Spinal cord (tissue), 10 donors: Measurements from ENCODE around the gene LINGO4. TPM values are rescaled to one million over a fixed set of nuclear protein-coding genes. Genes with fewer than 3 reads are reported as not detected.

Source experiments
- DNase-seq, 6 donors: peaks; one replicate each; pipeline versions ENCODE4 v3.0.0 to v3.0.0-alpha.2; 2013 to 2015; ENCODE audit warnings: low spot score in 6 of 6, low read depth in 4 of 6
- H3K27ac ChIP-seq: one replicate; pipeline ENCODE4 v1.5.1; 2013; ENCODE audit warnings: low read depth, low read length, control low read depth
- H3K27me3 ChIP-seq: one replicate; pipeline ENCODE4 v1.6.1; 2013; ENCODE audit warnings: low read length; ENCODE audit not compliant: control insufficient read depth, insufficient read depth
- H3K36me3 ChIP-seq: one replicate; pipeline ENCODE4 v1.6.1; 2013; ENCODE audit warnings: low read length; ENCODE audit not compliant: control insufficient read depth, insufficient read depth
- H3K4me1 ChIP-seq: one replicate; pipeline ENCODE4 v1.6.1; 2013; ENCODE audit warnings: low read length; ENCODE audit not compliant: control insufficient read depth, insufficient read depth
- H3K4me3 ChIP-seq: one replicate; pipeline ENCODE4 v1.5.1; 2013; ENCODE audit warnings: low read depth, low read length, control low read depth
- H3K9me3 ChIP-seq: one replicate; pipeline ENCODE4 v1.6.1; 2013; ENCODE audit warnings: low read length; ENCODE audit not compliant: control insufficient read depth, insufficient read depth
- WGBS: methylation state at CpG from one replicate; pipeline ENCODE4 v1.1.5; 2013; ENCODE audit warnings: missing lambda C conversion rate; ENCODE audit not compliant: insufficient coverage; 5-methylcytosine and 5-hydroxymethylcytosine counted together
- polyA plus RNA-seq, 2 donors: library from polyadenylated mRNA; unstranded; fragments of 120-200 nt; gene quantifications; one replicate each; pipeline ENCODE4 v1.2.1, GENCODE V29; 2013; ENCODE audit not compliant: insufficient read length in 2 of 2
- total RNA-seq, 2 donors: library from RNA; depleted of rRNA in 1 of 2; stranded (reverse); fragments of 120-200 nt in 1 of 2; fragments of >200 nt in 1 of 2; gene quantifications; one replicate each; pipeline versions ENCODE4 v1.2.3 to v1.2.4, GENCODE V29; 2013 to 2014
- donor health status: healthy.

The LINGO4 gene
- total and polyA plus RNA-seq, 4 donors = 0.22 to 2.0 (median 0.82) TPM

DNA sequence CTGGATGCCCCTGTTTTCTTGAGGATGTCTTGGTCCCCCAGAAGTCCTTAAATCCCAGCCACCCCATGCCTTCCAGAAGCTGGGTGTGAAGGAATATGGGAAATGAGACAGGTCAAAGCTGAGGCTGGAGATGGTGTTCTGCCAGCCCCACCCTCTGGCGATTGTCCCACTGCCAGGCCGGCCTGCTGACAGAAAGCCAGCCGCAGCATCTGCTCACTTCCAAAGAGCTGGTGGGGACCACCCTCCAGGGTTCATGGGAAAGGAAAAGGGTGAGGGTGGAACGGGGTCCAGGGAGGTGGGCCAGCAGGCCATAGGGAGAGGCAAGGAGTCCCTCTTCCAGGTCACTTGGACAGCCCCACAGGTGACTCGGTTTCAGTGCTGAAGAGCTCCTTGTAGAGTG, 1.9 kb upstream of the LINGO4 start:
- no peak overlapping the region for H3K4me3 ChIP-seq
- peaks cover 15% of the 10 kb centered on the region for H3K4me1 ChIP-seq
- no peak overlapping the region for H3K27ac ChIP-seq
- 82% methylated on average over 2 of the region's 5 CpGs for WGBS
- DNase-seq = no peak
- no peaks in the 10 kb centered on the region for H3K9me3 ChIP-seq
- H3K36me3 ChIP-seq = peaks cover 2% of the 10 kb centered on the region
- no peaks in the 10 kb centered on the region for H3K27me3 ChIP-seq

DNA sequence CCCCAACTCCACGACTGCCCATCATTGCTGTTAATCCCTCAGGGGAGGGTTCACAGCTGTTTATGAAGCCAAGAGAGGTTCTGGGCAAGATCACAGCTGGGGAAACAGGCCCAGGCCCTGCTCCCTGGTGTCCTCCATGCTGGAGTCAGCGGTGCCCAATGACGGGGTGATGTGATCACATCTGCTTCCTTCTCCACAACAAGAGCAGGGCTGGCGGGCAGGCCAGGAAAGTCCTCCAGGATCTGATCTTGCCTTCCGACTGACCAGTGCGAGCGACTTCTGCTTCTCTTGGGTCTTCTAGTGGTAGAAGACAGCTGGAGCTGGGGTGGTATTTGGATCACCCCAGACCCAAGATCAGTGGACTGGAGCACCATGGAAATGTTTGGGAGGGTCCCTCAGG, 951 bp upstream of the LINGO4 start:
- H3K4me1 ChIP-seq = peaks cover 14% of the 10 kb centered on the region
- H3K9me3 ChIP-seq = no peaks in the 10 kb centered on the region
- H3K36me3 ChIP-seq = peaks cover 11% of the 10 kb centered on the region
- H3K4me3 ChIP-seq = no peak overlapping the region
- WGBS = 89% methylated on average over 5 of the region's 7 CpGs
- no peaks in the 10 kb centered on the region for H3K27me3 ChIP-seq
- no peak overlapping the region for H3K27ac ChIP-seq
- DNase-seq = no peak

GRCh38 chr1:151803915-151804314, 1.3 kb downstream of the LINGO4 start:
- Histone ChIP-seq H3K27ac (no peak overlapping the region), H3K4me3 (no peak overlapping the region), H3K9me3 (no peaks in the 10 kb centered on the region), H3K27me3 (no peaks in the 10 kb centered on the region), H3K36me3 (peaks cover 11% of the 10 kb centered on the region), H3K4me1 (peaks cover 15% of the 10 kb centered on the region)
- no peak for DNase-seq
- WGBS = 81% methylated on average over 3 of the region's 3 CpGs

DNA sequence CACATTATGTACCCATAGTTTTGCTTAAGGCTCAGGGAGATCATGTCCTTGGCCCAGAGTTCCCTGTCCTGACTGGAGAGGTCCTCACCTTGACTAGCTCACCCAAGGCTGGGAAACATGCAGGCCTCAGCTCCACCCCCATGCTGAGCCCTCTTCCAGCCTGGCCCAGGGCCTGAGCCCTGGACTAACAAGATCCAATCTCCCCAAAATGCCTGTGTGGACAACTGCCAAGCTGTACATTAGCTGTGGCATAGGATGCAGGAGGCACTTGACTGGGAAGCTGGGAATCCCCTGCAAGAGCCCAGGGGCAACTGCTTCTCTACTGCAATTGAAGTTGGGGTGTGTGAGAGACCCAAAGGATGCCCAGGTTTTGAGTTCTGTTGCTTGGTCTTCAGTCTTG, 2.1 kb downstream of the LINGO4 start:
- no peak for DNase-seq
- no peak overlapping the region for H3K27ac ChIP-seq
- H3K36me3 ChIP-seq = peaks cover 11% of the 10 kb centered on the region
- no peaks in the 10 kb centered on the region for H3K9me3 ChIP-seq
- no peaks in the 10 kb centered on the region for H3K27me3 ChIP-seq
- H3K4me3 ChIP-seq = no peak overlapping the region
- peaks cover 18% of the 10 kb centered on the region for H3K4me1 ChIP-seq

- no peak overlapping the region for H3K27ac ChIP-seq
- no peak for DNase-seq
- H3K36me3 ChIP-seq = peaks cover 11% of the 10 kb centered on the region
- no peaks in the 10 kb centered on the region for H3K27me3 ChIP-seq
- H3K9me3 ChIP-seq = no peaks in the 10 kb centered on the region
- no peak overlapping the region for H3K4me3 ChIP-seq
- peaks cover 18% of the 10 kb centered on the region for H3K4me1 ChIP-seq
- WGBS = 92% methylated on average over 5 of the region's 5 CpGs
Measured at GRCh38 chr1:151802372-151802771, 2.8 kb downstream of the LINGO4 start.

GRCh38 chr1:151801846-151802245, 3.4 kb downstream of the LINGO4 start:
- no peak overlapping the region for H3K4me3 ChIP-seq
- H3K9me3 ChIP-seq = no peaks in the 10 kb centered on the region
- 85% methylated on average over 7 of the region's 7 CpGs for WGBS
- peaks cover 15% of the 10 kb centered on the region for H3K4me1 ChIP-seq
- DNase-seq = no peak
- H3K36me3 ChIP-seq = peaks cover 11% of the 10 kb centered on the region
- H3K27me3 ChIP-seq = no peaks in the 10 kb centered on the region
- H3K27ac ChIP-seq = no peak overlapping the region

DNA sequence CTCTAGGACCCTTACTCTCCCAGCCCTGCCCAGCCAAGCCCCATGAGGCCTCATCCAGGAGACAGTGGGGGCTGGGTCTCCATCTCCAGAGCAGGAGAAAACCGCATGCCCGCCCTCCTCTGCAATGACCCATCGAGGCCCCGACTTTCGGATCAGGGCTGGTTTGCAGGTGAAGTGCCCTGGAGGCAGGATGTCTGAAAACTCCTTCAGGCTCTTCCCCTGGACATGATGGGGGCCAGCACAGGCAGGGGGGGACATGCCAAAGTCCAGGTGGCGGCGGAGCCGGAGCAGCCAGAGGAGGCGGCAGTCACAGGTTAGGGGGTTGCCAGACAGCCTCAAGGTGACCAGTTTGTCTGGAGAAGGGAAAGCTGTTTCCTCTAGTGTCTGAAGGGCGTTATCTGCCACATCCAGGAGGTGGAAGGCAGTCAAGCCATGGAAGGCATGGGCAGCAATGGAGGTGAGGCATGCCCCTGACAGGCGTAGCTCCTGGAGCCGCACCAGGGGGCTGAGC, 3.9 kb downstream of the LINGO4 start:
- Histone ChIP-seq H3K27ac (no peak overlapping the region), H3K27me3 (no peaks in the 10 kb centered on the region), H3K4me3 (no peak overlapping the region), H3K4me1 (peaks cover 15% of the 10 kb centered on the region), H3K36me3 (peaks cover 11% of the 10 kb centered on the region), H3K9me3 (no peaks in the 10 kb centered on the region)
- no peak for DNase-seq
- 94% methylated on average over 12 of the region's 12 CpGs for WGBS

- Histone ChIP-seq H3K27me3 (no peaks in the 10 kb centered on the region), H3K9me3 (no peaks in the 10 kb centered on the region), H3K36me3 (peaks cover 11% of the 10 kb centered on the region), H3K4me1 (peaks cover 15% of the 10 kb centered on the region), H3K27ac (no peak overlapping the region), H3K4me3 (no peak overlapping the region)
- no peak for DNase-seq
- 74% methylated on average over 5 of the region's 8 CpGs for WGBS
Measured at GRCh38 chr1:151800830-151801229, 4.4 kb downstream of the LINGO4 start.

GRCh38 chr1:151799179-151800022, 5.8 kb downstream of the LINGO4 start:
- Histone ChIP-seq H3K4me3 (no peak overlapping the region), H3K9me3 (no peaks in the 10 kb centered on the region), H3K27ac (no peak overlapping the region), H3K27me3 (no peaks in the 10 kb centered on the region), H3K36me3 (peaks cover 9% of the 10 kb centered on the region), H3K4me1 (peaks cover 7% of the 10 kb centered on the region)
- DNase-seq = peak in 5 of 6 donors; percentile 20 to 83 (median 24)
- 24% methylated on average over 6 of the region's 9 CpGs for WGBS

DNA sequence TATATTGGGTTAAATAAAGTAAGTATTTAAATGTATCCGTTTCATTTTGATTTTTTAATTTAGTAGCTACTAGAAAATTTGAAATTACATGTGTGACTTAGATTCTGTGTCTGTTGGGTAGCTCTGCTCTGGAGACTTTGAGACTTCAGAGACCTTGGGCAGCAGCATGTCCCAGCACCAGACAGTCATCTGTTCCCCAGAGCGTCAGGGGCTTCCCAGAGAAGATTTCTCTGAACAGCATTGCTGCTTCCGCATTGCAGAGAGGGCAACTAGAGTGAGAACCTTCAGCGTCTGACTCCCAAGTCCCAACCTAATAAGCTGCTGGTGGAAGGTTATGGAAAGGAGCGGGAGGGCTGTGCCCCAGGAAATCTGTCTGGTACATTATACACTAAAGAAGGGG, 6.6 kb downstream of the LINGO4 start:
- H3K27me3 ChIP-seq = no peaks in the 10 kb centered on the region
- H3K36me3 ChIP-seq = peaks cover 9% of the 10 kb centered on the region
- H3K4me1 ChIP-seq = peaks cover 7% of the 10 kb centered on the region
- H3K27ac ChIP-seq = no peak overlapping the region
- no peaks in the 10 kb centered on the region for H3K9me3 ChIP-seq
- 76% methylated on average over 2 of the region's 5 CpGs for WGBS
- DNase-seq = no peak
- no peak overlapping the region for H3K4me3 ChIP-seq
